Liver (tissue), 2 donors: ENCODE results near the gene RAB3IP.

Experiments
- CTCF ChIP-seq: fragments of 150-350 bp; IDR thresholded peaks from 2 replicates; pipeline ENCODE4 v1.5.1; 2017; ENCODE audit warnings: improper control_type of control experiment, low read depth, low read length; ENCODE audit not compliant: missing input control
- YY1 ChIP-seq: IDR thresholded peaks from 2 replicates; pipeline ENCODE4 v1.6.1; 2016; ENCODE audit warnings: antibody characterized with exemption, mild to moderate bottlenecking
- TF ChIP-seq, protein P1 (sequence below): IDR thresholded peaks from 2 replicates; pipeline ENCODE4 v1.6.1; 2016; ENCODE audit warnings: antibody characterized with exemption
- donor health status: healthy.

DNA sequence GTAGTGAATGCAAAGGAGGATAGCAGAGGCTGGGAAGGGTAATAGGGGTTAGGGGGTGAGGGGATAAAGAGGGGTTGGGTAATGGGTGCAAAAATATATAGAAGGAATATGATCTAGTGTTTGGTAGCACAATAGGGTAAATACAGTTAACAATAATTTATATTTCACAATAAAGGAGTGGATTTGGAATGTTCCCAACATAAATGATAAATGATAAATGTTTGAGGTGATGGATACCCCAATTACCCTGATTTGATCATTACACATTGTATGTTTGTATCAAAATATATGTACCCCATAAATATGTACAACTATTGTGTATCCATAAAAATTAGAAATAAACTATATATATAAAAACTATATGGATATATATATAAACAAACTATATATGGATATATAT lies 85.4 kb downstream of the RAB3IP start:
- TF ChIP-seq YY1: no peak
- no peak for TF ChIP-seq CTCF
- TF ChIP-seq, protein P1, sequence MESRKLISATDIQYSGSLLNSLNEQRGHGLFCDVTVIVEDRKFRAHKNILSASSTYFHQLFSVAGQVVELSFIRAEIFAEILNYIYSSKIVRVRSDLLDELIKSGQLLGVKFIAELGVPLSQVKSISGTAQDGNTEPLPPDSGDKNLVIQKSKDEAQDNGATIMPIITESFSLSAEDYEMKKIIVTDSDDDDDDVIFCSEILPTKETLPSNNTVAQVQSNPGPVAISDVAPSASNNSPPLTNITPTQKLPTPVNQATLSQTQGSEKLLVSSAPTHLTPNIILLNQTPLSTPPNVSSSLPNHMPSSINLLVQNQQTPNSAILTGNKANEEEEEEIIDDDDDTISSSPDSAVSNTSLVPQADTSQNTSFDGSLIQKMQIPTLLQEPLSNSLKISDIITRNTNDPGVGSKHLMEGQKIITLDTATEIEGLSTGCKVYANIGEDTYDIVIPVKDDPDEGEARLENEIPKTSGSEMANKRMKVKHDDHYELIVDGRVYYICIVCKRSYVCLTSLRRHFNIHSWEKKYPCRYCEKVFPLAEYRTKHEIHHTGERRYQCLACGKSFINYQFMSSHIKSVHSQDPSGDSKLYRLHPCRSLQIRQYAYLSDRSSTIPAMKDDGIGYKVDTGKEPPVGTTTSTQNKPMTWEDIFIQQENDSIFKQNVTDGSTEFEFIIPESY: no peak
